Liver (tissue), 9 donors: ENCODE data around the gene ZNF783. TPM values are rescaled to one million over a fixed set of nuclear protein-coding genes. Genes with fewer than 3 reads are reported as not detected.
"Not testable (repeated sequence)": the region's sequence is repeated elsewhere in the genome, so short reads cannot be mapped to it uniquely, and the experiment has no call there.

ENCODE experiments used
- DNase-seq: peaks from one replicate; pipeline ENCODE4 v3.0.0-alpha.2; 2017; ENCODE audit warnings: low spot score
- H3K27ac ChIP-seq, 2 donors: one replicate each; pipeline ENCODE4 v1.7.0; 2013; ENCODE audit warnings: inconsistent platforms in 2 of 2, low read length in 2 of 2, control low read depth in 1 of 2, low read depth in 1 of 2, mild to moderate bottlenecking in 1 of 2
- H3K27me3 ChIP-seq, 4 donors: one replicate each; pipeline versions ENCODE4 v1.6.1 to v1.7.0; 2013; ENCODE audit warnings: low read length in 3 of 4, inconsistent platforms in 1 of 4, mild to moderate bottlenecking in 1 of 4, moderate library complexity in 1 of 4; ENCODE audit not compliant: control insufficient read depth in 4 of 4, insufficient read depth in 4 of 4
- H3K36me3 ChIP-seq, 4 donors: one replicate each; pipeline versions ENCODE4 v1.6.1 to v1.7.0; 2013; ENCODE audit warnings: low read length in 3 of 4, mild to moderate bottlenecking in 3 of 4, low read depth in 1 of 4, moderate library complexity in 1 of 4; ENCODE audit not compliant: control insufficient read depth in 4 of 4, insufficient read depth in 3 of 4
- H3K4me1 ChIP-seq, 4 donors: one replicate each; pipeline versions ENCODE4 v1.6.1 to v1.7.0; 2013; ENCODE audit warnings: low read length in 3 of 4, mild to moderate bottlenecking in 3 of 4, moderate library complexity in 1 of 4; ENCODE audit not compliant: control insufficient read depth in 4 of 4, insufficient read depth in 4 of 4
- H3K4me3 ChIP-seq, 3 donors: one replicate each; pipeline versions ENCODE4 v1.6.1 to v1.7.0; 2013; ENCODE audit warnings: low read length in 3 of 3, control low read depth in 1 of 3, low read depth in 1 of 3, mild to moderate bottlenecking in 1 of 3
- H3K9ac ChIP-seq, 2 donors: one replicate each; pipeline ENCODE4 v1.7.0; 2013; ENCODE audit warnings: low read length in 2 of 2, mild to moderate bottlenecking in 2 of 2, moderate library complexity in 2 of 2, control low read depth in 1 of 2, low read depth in 1 of 2
- H3K9me3 ChIP-seq, 4 donors: one replicate each; pipeline versions ENCODE4 v1.6.1 to v1.7.0; 2013; ENCODE audit warnings: low read length in 3 of 4; ENCODE audit not compliant: control insufficient read depth in 4 of 4
- EGR1 ChIP-seq, 2 donors: IDR thresholded peaks; 2 replicates each; pipeline ENCODE4 v1.6.1; 2016 to 2018; ENCODE audit warnings: antibody characterized with exemption in 2 of 2, low read depth in 2 of 2
- FOXA1 ChIP-seq: IDR thresholded peaks from 2 replicates; pipeline ENCODE4 v1.6.1; 2016; ENCODE audit warnings: antibody characterized with exemption
- FOXA2 ChIP-seq: IDR thresholded peaks from 2 replicates; pipeline ENCODE4 v1.6.1; 2016; ENCODE audit warnings: antibody characterized with exemption
- GABPA ChIP-seq, 2 donors: IDR thresholded peaks in 1 of 2; conservative IDR thresholded peaks in 1 of 2; 2 replicates each; pipeline ENCODE4 v1.6.1; 2016; ENCODE audit warnings: antibody characterized with exemption in 2 of 2, mild to moderate bottlenecking in 1 of 2, moderate library complexity in 1 of 2
- HNF4A ChIP-seq, 2 donors: conservative IDR thresholded peaks; 2 replicates each; pipeline ENCODE4 v1.6.1; 2016; ENCODE audit warnings: antibody characterized with exemption in 2 of 2, mild to moderate bottlenecking in 2 of 2
- HNF4G ChIP-seq: IDR thresholded peaks from 2 replicates; pipeline ENCODE4 v1.6.1; 2016; ENCODE audit warnings: antibody characterized with exemption
- JUND ChIP-seq, 2 donors: IDR thresholded peaks; 2 replicates each; pipeline ENCODE4 v1.6.1; 2016; ENCODE audit warnings: antibody characterized with exemption in 2 of 2
- NR2F2 ChIP-seq: IDR thresholded peaks from 2 replicates; pipeline ENCODE4 v1.6.1; 2016; ENCODE audit warnings: antibody characterized with exemption
- RAD21 ChIP-seq, 2 donors: IDR thresholded peaks; 2 replicates each; pipeline ENCODE4 v1.6.1; 2016; ENCODE audit warnings: antibody characterized with exemption in 2 of 2, mild to moderate bottlenecking in 2 of 2
- RXRA ChIP-seq, 2 donors: IDR thresholded peaks; 2 replicates each; pipeline ENCODE4 v1.6.1; 2017 to 2018; ENCODE audit warnings: antibody characterized with exemption in 2 of 2, mild to moderate bottlenecking in 1 of 2
- TAF1 ChIP-seq: conservative IDR thresholded peaks from 2 replicates; pipeline ENCODE4 v1.6.1; 2016; ENCODE audit warnings: antibody characterized with exemption, mild to moderate bottlenecking
- YY1 ChIP-seq: IDR thresholded peaks from 2 replicates; pipeline ENCODE4 v1.6.1; 2016; ENCODE audit warnings: antibody characterized with exemption, mild to moderate bottlenecking
- ZBTB33 ChIP-seq: IDR thresholded peaks from 2 replicates; pipeline ENCODE4 v1.6.1; 2016; ENCODE audit warnings: antibody characterized with exemption
- WGBS: extraction: QIAGEN DNeasy Blood & Tissue Kit; methylation state at CpG from one replicate; pipeline ENCODE4 v1.1.7; 2013; 5-methylcytosine and 5-hydroxymethylcytosine counted together
- polyA plus RNA-seq, 2 donors: library from polyadenylated mRNA; stranded (reverse) in 1 of 2; unstranded in 1 of 2; fragments of 200-250 nt in 1 of 2; fragments of >200 nt in 1 of 2; fragmentation: Nextera tagmentation in 1 of 2; extraction: Ambion mirVana in 1 of 2; gene quantifications; one replicate each; pipeline versions ENCODE4 v1.2.1 to v1.2.3, GENCODE V29; 2013 to 2015
- total RNA-seq, 2 donors: library from RNA; depleted of rRNA; stranded (reverse); fragments of >200 nt; gene quantifications; one replicate each; pipeline ENCODE4 v1.2.3, GENCODE V29; 2014
- TF ChIP-seq, protein P1 (sequence below): IDR thresholded peaks from 2 replicates; pipeline ENCODE4 v1.6.1; 2016; ENCODE audit warnings: antibody characterized with exemption, mild to moderate bottlenecking
- TF ChIP-seq, protein P2 (sequence below): IDR thresholded peaks from 2 replicates; pipeline ENCODE4 v1.6.1; 2016; ENCODE audit warnings: antibody characterized with exemption
- donor health status: healthy.
- donor health status: healthy.
- donor health status: healthy.
- donor health status: healthy.
- donor health status: healthy.

ZNF783 gene
- total and polyA plus RNA-seq, 4 donors, result 1.5 to 4.3 (median 1.8) TPM

GRCh38 chr7:149225106-149225505 is 36.9 kb upstream of the ZNF783 start:
- no peak overlapping the region for H3K9ac ChIP-seq
- 95% methylated on average over 19 of the region's 19 CpGs for WGBS
- H3K36me3 ChIP-seq, result peaks cover 9 to 32% (median 17%) of the 10 kb centered on the region in 4 donors

GRCh38 chr7:149225656-149226055 is 36.3 kb upstream of the ZNF783 start:
- DNase-seq, result no peak
- no peak overlapping the region for H3K4me3 ChIP-seq
- no peak overlapping the region for H3K9ac ChIP-seq
- H3K9me3 ChIP-seq, result no peaks in the 10 kb centered on the region
- TF ChIP-seq RXRA (IDR thresholded peaks at IDR 0.05), result no peak
- no peak for TF ChIP-seq GABPA (IDR thresholded peaks at IDR 0.05 in 1 of 2, conservative IDR thresholded peaks at IDR 0.05 in 1 of 2)
- TF ChIP-seq, protein P1, sequence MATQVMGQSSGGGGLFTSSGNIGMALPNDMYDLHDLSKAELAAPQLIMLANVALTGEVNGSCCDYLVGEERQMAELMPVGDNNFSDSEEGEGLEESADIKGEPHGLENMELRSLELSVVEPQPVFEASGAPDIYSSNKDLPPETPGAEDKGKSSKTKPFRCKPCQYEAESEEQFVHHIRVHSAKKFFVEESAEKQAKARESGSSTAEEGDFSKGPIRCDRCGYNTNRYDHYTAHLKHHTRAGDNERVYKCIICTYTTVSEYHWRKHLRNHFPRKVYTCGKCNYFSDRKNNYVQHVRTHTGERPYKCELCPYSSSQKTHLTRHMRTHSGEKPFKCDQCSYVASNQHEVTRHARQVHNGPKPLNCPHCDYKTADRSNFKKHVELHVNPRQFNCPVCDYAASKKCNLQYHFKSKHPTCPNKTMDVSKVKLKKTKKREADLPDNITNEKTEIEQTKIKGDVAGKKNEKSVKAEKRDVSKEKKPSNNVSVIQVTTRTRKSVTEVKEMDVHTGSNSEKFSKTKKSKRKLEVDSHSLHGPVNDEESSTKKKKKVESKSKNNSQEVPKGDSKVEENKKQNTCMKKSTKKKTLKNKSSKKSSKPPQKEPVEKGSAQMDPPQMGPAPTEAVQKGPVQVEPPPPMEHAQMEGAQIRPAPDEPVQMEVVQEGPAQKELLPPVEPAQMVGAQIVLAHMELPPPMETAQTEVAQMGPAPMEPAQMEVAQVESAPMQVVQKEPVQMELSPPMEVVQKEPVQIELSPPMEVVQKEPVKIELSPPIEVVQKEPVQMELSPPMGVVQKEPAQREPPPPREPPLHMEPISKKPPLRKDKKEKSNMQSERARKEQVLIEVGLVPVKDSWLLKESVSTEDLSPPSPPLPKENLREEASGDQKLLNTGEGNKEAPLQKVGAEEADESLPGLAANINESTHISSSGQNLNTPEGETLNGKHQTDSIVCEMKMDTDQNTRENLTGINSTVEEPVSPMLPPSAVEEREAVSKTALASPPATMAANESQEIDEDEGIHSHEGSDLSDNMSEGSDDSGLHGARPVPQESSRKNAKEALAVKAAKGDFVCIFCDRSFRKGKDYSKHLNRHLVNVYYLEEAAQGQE, result no peak
- TF ChIP-seq NR2F2, result no peak
- TF ChIP-seq HNF4G, result no peak
- no peak for TF ChIP-seq JUND (IDR thresholded peaks at IDR 0.05)
- TF ChIP-seq, protein P2, sequence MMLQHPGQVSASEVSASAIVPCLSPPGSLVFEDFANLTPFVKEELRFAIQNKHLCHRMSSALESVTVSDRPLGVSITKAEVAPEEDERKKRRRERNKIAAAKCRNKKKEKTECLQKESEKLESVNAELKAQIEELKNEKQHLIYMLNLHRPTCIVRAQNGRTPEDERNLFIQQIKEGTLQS, result no peak
- no peak for TF ChIP-seq FOXA2
- TF ChIP-seq RAD21 (IDR thresholded peaks at IDR 0.05), result no peak
- peaks cover 0 to 4% (median 0%) of the 10 kb centered on the region in 4 donors for H3K4me1 ChIP-seq
- H3K36me3 ChIP-seq, result peaks cover 5 to 28% (median 15%) of the 10 kb centered on the region in 4 donors
- no peaks in the 10 kb centered on the region for H3K27me3 ChIP-seq
- no peak overlapping the region for H3K27ac ChIP-seq
- 95% methylated on average over 22 of the region's 22 CpGs for WGBS

More at GRCh38 chr7:149225106-149225505, 36.9 kb upstream of the ZNF783 start:
- Histone ChIP-seq H3K4me3 (no peak overlapping the region), H3K27me3 (no peaks in the 10 kb centered on the region), H3K4me1 (peaks cover 0 to 4% (median 0%) of the 10 kb centered on the region in 4 donors), H3K9me3 (no peaks in the 10 kb centered on the region), H3K27ac (no peak overlapping the region)
- DNase-seq, result no peak
- TF ChIP-seq JUND (IDR thresholded peaks at IDR 0.05), result no peak
- no peak for TF ChIP-seq GABPA (IDR thresholded peaks at IDR 0.05 in 1 of 2, conservative IDR thresholded peaks at IDR 0.05 in 1 of 2)
- TF ChIP-seq FOXA1, result no peak
- TF ChIP-seq YY1, result no peak
- TF ChIP-seq RXRA (IDR thresholded peaks at IDR 0.05), result no peak
- TF ChIP-seq ZBTB33, result no peak
- TF ChIP-seq, protein P2, result no peak
- TF ChIP-seq NR2F2, result no peak
- TF ChIP-seq HNF4A (conservative IDR thresholded peaks at IDR 0.05), result no peak
- no peak for TF ChIP-seq EGR1 (IDR thresholded peaks at IDR 0.05; ENCODE audit: low read depth in 2 of 2)
- no peak for TF ChIP-seq RAD21 (IDR thresholded peaks at IDR 0.05)
- no peak for TF ChIP-seq HNF4G
- no peak for TF ChIP-seq TAF1
- no peak for TF ChIP-seq FOXA2

DNA sequence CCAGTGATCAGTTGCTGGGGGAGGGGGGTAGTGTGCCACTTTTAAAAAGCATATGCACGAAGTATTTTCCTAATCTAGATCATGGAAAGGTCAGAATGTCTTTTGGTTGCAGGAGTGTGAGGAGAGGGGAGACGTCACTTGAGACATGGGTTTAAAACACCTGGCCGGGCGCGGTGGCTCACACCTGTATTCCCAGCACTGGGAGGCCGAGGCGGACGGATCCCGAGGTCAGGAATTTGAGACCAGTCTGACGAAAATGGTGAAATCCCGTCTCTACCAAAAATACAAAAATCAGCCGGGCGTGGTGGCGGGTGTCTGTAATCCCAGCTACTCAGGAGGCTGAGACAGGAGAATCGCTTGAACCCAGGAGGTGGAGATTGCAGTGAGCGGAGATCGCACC is 35.6 kb upstream of the ZNF783 start:
- not testable (repeated sequence) for H3K27ac ChIP-seq, DNase-seq, H3K4me1 ChIP-seq, H3K27me3 ChIP-seq, H3K4me3 ChIP-seq, H3K9ac ChIP-seq, H3K9me3 ChIP-seq
- WGBS, result 95% methylated on average over 17 of the region's 17 CpGs
- H3K36me3 ChIP-seq, result peaks cover 4 to 21% (median 12%) of the 10 kb centered on the region in 4 donors
